HepG2 (cell line): ENCODE data around the gene MYOM1. TPM values are rescaled to one million over a fixed set of nuclear protein-coding genes. Genes with fewer than 3 reads are reported as not detected.

ENCODE experiments used
- ATF1 ChIP-seq: IDR thresholded peaks from 2 replicates; pipeline ENCODE4 v1.6.1; 2016; ENCODE audit warnings: mild to moderate bottlenecking, control low read depth
- FOXK1 ChIP-seq: sonication (generic); formaldehyde crosslinking; IDR thresholded peaks from 2 replicates; pipeline ENCODE4 v1.4.0; 2020; ENCODE audit warnings: low read depth, missing genetic modification reagents, borderline replicate concordance
- KDM5A ChIP-seq: fragments of 200-600 bp; sonication (generic); IDR thresholded peaks from 2 replicates; pipeline ENCODE4 v1.7.0; 2018; ENCODE audit warnings: antibody characterized with exemption, mild to moderate bottlenecking, low read length, borderline replicate concordance
- MBNL3 ChIP-seq: fragments of 250-450 bp; sonication (Bioruptor Pico); conservative IDR thresholded peaks from 2 replicates; pipeline ENCODE4 v1.8.0; 2022; ENCODE audit warnings: mild to moderate bottlenecking, inconsistent platforms
- MED8 ChIP-seq: sonication (generic); formaldehyde crosslinking; IDR thresholded peaks from 2 replicates; pipeline ENCODE4 v1.8.1; 2023; ENCODE audit warnings: mild to moderate bottlenecking, missing genetic modification reagents; ENCODE audit not compliant: insufficient replicate concordance
- NAIF1 ChIP-seq: sonication (generic); formaldehyde crosslinking; IDR thresholded peaks from 2 replicates; pipeline ENCODE4 v1.5.0; 2020; ENCODE audit warnings: mild to moderate bottlenecking, missing genetic modification reagents, borderline replicate concordance
- SCMH1 ChIP-seq: sonication (generic); formaldehyde crosslinking; IDR thresholded peaks from 2 replicates; pipeline ENCODE4 v1.9.0; 2021; ENCODE audit warnings: missing genetic modification reagents, mild to moderate bottlenecking, borderline replicate concordance
- SP5 ChIP-seq: IDR thresholded peaks from 2 replicates; pipeline ENCODE4 v1.6.1; 2016; ENCODE audit warnings: low read depth, borderline replicate concordance
- TOE1 ChIP-seq: sonication (generic); formaldehyde crosslinking; IDR thresholded peaks from 2 replicates; pipeline ENCODE4 v1.4.0; 2020; ENCODE audit warnings: mild to moderate bottlenecking, missing genetic modification reagents
- ZNF264 ChIP-seq: sonication (generic); formaldehyde crosslinking; IDR thresholded peaks from 2 replicates; pipeline ENCODE4 v1.4.0; 2020; ENCODE audit warnings: missing genetic modification reagents
- ZNF460 ChIP-seq: sonication (generic); formaldehyde crosslinking; IDR thresholded peaks from 2 replicates; pipeline ENCODE4 v1.5.1; 2020; ENCODE audit warnings: missing genetic modification reagents, mild to moderate bottlenecking, borderline replicate concordance
- ZNF552 ChIP-seq: sonication (generic); formaldehyde crosslinking; IDR thresholded peaks from 2 replicates; pipeline ENCODE4 v1.9.0; 2022; ENCODE audit warnings: missing genetic modification reagents, mild to moderate bottlenecking, borderline replicate concordance
- ZNF773 ChIP-seq: sonication (generic); formaldehyde crosslinking; IDR thresholded peaks from 2 replicates; pipeline ENCODE4 v1.4.0; 2020; ENCODE audit warnings: missing genetic modification reagents, borderline replicate concordance
- polyA plus RNA-seq, 8 experiments: library from polyadenylated mRNA; depleted of rRNA in 3 of 8; stranded (reverse) in 7 of 8; unstranded in 1 of 8; fragments of >200 nt; fragmentation: Illumina TruSeq in 4 of 8; extraction: Trizol in 4 of 8; gene quantifications; 2 replicates each; pipeline versions ENCODE4 v1.2.1 to v1.2.3, GENCODE V29; 2011 to 2016; ENCODE audit warnings: low read depth in 4 of 8, missing spikeins in 1 of 8, mixed read lengths in 1 of 8; ENCODE audit not compliant: insufficient read depth in 1 of 8
- total RNA-seq, 5 experiments: library from RNA; depleted of rRNA; stranded (reverse); fragments of >200 nt; fragmentation: Illumina TruSeq; extraction: Trizol; gene quantifications; 2 replicates each; pipeline ENCODE4 v1.2.3, GENCODE V29; 2016; ENCODE audit warnings: low read depth in 1 of 5
- TF ChIP-seq, protein P1 (sequence below): sonication (generic); formaldehyde crosslinking; IDR thresholded peaks from 2 replicates; pipeline ENCODE4 v1.5.0; 2020; ENCODE audit warnings: mild to moderate bottlenecking, missing genetic modification reagents, borderline replicate concordance
- TF ChIP-seq, protein P2 (sequence below): sonication (generic); formaldehyde crosslinking; IDR thresholded peaks from 2 replicates; pipeline ENCODE4 v1.5.1; 2020; ENCODE audit warnings: missing genetic modification reagents, mild to moderate bottlenecking, borderline replicate concordance
- TF ChIP-seq, protein P3 (sequence below): IDR thresholded peaks from 2 replicates; pipeline ENCODE4 v1.6.1; 2016; ENCODE audit warnings: missing compliant biosample characterization, missing genetic modification reagents, borderline replicate concordance
- TF ChIP-seq, protein P4 (sequence below): sonication (generic); formaldehyde crosslinking; IDR thresholded peaks from 2 replicates; pipeline ENCODE4 v1.5.1; 2020; ENCODE audit warnings: missing genetic modification reagents, mild to moderate bottlenecking, borderline replicate concordance
- TF ChIP-seq, protein P5 (sequence below): IDR thresholded peaks from 2 replicates; pipeline ENCODE4 v1.6.1; 2012; ENCODE audit warnings: low read depth, low read length, improper control_type of control experiment

Gene MYOM1
- total and polyA plus RNA-seq, 2 of the 13 experiments (the other 11 are each of a cell fraction or from before 2014, with no cell fraction given), result 0.46 to 0.98 TPM

DNA sequence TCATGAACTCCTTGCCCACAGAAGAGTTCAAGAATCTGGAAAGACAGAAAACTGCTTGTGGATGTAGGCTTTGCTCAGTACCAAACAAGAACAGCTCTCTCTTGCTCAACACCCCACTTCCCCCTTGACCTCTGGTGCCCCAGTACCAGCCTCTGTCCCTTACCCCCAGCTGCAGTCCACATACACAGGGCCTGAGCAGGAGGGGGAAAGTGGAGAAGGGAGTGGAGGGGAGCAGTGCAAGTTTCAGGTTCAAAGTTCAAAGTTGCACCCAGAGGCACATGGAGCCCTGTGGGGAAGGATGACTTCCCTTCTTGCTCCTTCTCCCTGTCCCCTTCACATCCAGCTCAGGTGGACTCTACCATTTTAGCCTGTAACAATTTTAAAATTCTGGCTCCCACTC, 145.7 kb downstream of the MYOM1 start (continued):
- TF ChIP-seq, protein P1, sequence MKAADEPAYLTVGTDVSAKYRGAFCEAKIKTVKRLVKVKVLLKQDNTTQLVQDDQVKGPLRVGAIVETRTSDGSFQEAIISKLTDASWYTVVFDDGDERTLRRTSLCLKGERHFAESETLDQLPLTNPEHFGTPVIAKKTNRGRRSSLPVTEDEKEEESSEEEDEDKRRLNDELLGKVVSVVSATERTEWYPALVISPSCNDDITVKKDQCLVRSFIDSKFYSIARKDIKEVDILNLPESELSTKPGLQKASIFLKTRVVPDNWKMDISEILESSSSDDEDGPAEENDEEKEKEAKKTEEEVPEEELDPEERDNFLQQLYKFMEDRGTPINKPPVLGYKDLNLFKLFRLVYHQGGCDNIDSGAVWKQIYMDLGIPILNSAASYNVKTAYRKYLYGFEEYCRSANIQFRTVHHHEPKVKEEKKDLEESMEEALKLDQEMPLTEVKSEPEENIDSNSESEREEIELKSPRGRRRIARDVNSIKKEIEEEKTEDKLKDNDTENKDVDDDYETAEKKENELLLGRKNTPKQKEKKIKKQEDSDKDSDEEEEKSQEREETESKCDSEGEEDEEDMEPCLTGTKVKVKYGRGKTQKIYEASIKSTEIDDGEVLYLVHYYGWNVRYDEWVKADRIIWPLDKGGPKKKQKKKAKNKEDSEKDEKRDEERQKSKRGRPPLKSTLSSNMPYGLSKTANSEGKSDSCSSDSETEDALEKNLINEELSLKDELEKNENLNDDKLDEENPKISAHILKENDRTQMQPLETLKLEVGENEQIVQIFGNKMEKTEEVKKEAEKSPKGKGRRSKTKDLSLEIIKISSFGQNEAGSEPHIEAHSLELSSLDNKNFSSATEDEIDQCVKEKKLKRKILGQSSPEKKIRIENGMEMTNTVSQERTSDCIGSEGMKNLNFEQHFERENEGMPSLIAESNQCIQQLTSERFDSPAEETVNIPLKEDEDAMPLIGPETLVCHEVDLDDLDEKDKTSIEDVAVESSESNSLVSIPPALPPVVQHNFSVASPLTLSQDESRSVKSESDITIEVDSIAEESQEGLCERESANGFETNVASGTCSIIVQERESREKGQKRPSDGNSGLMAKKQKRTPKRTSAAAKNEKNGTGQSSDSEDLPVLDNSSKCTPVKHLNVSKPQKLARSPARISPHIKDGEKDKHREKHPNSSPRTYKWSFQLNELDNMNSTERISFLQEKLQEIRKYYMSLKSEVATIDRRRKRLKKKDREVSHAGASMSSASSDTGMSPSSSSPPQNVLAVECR (CRISPR knock-in tag), result peak; percentile 44; the same call in 1 of the 2 replicates
- TF ChIP-seq, protein P2, sequence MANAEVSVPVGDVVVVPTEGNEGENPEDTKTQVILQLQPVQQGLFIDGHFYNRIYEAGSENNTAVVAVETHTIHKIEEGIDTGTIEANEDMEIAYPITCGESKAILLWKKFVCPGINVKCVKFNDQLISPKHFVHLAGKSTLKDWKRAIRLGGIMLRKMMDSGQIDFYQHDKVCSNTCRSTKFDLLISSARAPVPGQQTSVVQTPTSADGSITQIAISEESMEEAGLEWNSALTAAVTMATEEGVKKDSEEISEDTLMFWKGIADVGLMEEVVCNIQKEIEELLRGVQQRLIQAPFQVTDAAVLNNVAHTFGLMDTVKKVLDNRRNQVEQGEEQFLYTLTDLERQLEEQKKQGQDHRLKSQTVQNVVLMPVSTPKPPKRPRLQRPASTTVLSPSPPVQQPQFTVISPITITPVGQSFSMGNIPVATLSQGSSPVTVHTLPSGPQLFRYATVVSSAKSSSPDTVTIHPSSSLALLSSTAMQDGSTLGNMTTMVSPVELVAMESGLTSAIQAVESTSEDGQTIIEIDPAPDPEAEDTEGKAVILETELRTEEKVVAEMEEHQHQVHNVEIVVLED (CRISPR knock-in tag), result no peak
- TF ChIP-seq, protein P3, sequence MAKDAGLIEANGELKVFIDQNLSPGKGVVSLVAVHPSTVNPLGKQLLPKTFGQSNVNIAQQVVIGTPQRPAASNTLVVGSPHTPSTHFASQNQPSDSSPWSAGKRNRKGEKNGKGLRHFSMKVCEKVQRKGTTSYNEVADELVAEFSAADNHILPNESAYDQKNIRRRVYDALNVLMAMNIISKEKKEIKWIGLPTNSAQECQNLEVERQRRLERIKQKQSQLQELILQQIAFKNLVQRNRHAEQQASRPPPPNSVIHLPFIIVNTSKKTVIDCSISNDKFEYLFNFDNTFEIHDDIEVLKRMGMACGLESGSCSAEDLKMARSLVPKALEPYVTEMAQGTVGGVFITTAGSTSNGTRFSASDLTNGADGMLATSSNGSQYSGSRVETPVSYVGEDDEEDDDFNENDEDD, result no peak
- TF ChIP-seq, protein P4, sequence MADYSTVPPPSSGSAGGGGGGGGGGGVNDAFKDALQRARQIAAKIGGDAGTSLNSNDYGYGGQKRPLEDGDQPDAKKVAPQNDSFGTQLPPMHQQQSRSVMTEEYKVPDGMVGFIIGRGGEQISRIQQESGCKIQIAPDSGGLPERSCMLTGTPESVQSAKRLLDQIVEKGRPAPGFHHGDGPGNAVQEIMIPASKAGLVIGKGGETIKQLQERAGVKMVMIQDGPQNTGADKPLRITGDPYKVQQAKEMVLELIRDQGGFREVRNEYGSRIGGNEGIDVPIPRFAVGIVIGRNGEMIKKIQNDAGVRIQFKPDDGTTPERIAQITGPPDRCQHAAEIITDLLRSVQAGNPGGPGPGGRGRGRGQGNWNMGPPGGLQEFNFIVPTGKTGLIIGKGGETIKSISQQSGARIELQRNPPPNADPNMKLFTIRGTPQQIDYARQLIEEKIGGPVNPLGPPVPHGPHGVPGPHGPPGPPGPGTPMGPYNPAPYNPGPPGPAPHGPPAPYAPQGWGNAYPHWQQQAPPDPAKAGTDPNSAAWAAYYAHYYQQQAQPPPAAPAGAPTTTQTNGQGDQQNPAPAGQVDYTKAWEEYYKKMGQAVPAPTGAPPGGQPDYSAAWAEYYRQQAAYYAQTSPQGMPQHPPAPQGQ, result no peak
- TF ChIP-seq MBNL3 (no peak), NAIF1 (CRISPR knock-in tag) (no peak), SP5 (CRISPR knock-in tag) (no peak), ZNF460 (CRISPR knock-in tag) (no peak; the same call in 1 of the 2 replicates), ZNF773 (CRISPR knock-in tag) (no peak), FOXK1 (CRISPR knock-in tag) (no peak; the same call in 1 of the 2 replicates), ZNF552 (CRISPR knock-in tag) (no peak), KDM5A (no peak), ZNF264 (CRISPR knock-in tag) (no peak), ATF1 (CRISPR knock-in tag) (no peak), MED8 (CRISPR knock-in tag) (no peak), TOE1 (CRISPR knock-in tag) (no peak), SCMH1 (CRISPR knock-in tag) (no peak)
- TF ChIP-seq, protein P5, sequence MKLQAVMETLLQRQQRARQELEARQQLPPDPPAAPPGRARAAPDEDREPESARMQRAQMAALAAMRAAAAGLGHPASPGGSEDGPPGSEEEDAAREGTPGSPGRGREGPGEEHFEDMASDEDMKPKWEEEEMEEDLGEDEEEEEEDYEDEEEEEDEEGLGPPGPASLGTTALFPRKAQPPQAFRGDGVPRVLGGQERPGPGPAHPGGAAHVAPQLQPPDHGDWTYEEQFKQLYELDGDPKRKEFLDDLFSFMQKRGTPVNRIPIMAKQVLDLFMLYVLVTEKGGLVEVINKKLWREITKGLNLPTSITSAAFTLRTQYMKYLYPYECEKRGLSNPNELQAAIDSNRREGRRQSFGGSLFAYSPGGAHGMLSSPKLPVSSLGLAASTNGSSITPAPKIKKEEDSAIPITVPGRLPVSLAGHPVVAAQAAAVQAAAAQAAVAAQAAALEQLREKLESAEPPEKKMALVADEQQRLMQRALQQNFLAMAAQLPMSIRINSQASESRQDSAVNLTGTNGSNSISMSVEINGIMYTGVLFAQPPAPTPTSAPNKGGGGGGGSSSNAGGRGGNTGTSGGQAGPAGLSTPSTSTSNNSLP, result no peak
